ENCODE data around the gene TTC28. TPM values are rescaled to one million over a fixed set of nuclear protein-coding genes. Genes with fewer than 3 reads are reported as not detected.

The TTC28 gene
- total and polyA plus RNA-seq, 2 donors (not counting 1 experiment from before 2014, with no cell fraction given) = 8.2 to 31.4 TPM

DNA sequence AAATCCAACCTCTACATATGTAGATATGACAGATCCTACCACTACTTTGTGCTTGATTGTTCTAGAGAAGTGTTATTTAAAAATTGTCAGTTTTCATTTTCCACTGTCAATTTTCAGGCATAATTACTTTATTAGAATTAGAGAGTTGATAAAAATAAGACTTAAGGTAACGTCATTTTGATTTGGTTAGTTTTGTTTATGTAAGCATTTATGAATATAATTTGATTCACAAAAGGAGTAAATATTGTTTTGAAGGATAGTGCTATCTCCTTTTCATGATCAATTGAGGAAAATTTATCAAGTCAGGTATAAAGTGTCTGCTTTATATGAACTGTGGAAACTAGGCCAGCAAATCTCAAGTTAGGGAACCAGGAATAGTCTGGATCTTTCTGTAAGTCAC lies 718.0 kb downstream of the TTC28 start:
- H3K9me3 ChIP-seq (ENCODE audit: control insufficient read depth, insufficient read depth, low read depth, low read length) = no peaks in the 10 kb centered on the region
- DNase-seq (ENCODE audit: low read depth in 2 of 2) = no peak
- H3K27me3 ChIP-seq (ENCODE audit: control insufficient read depth, insufficient read depth, low read length) = no peaks in the 10 kb centered on the region
- no peaks in the 10 kb centered on the region for H4K20me1 ChIP-seq (ENCODE audit: control insufficient read depth, extremely low read depth, insufficient read depth, low read length)
- peaks cover 5% of the 10 kb centered on the region for H3K4me1 ChIP-seq (ENCODE audit: control insufficient read depth, extremely low read depth, insufficient read depth, low read length)
- H3K27ac ChIP-seq (ENCODE audit: insufficient read depth, low read length) = no peak overlapping the region
- no peak for TF ChIP-seq EZH2 (IDR thresholded peaks at IDR 0.05; ENCODE audit: low read length, missing control alignments)
- TF ChIP-seq, protein P1, sequence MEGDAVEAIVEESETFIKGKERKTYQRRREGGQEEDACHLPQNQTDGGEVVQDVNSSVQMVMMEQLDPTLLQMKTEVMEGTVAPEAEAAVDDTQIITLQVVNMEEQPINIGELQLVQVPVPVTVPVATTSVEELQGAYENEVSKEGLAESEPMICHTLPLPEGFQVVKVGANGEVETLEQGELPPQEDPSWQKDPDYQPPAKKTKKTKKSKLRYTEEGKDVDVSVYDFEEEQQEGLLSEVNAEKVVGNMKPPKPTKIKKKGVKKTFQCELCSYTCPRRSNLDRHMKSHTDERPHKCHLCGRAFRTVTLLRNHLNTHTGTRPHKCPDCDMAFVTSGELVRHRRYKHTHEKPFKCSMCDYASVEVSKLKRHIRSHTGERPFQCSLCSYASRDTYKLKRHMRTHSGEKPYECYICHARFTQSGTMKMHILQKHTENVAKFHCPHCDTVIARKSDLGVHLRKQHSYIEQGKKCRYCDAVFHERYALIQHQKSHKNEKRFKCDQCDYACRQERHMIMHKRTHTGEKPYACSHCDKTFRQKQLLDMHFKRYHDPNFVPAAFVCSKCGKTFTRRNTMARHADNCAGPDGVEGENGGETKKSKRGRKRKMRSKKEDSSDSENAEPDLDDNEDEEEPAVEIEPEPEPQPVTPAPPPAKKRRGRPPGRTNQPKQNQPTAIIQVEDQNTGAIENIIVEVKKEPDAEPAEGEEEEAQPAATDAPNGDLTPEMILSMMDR (conservative IDR thresholded peaks at IDR 0.05 in 1 of 2, IDR thresholded peaks at IDR 0.05 in 1 of 2; ENCODE audit: low read depth in 1 of 2, low read length in 2 of 2) = no peak
- H3K79me2 ChIP-seq (ENCODE audit: control insufficient read depth, insufficient read depth, low read length) = no peaks in the 10 kb centered on the region
- H3K4me3 ChIP-seq (replicated peaks in 1 of 4; ENCODE audit: control extremely low read depth in 1 of 4, insufficient read depth in 1 of 4, low read depth in 3 of 4, low read length in 4 of 4) = no peak overlapping the region
- H3K4me2 ChIP-seq (ENCODE audit: extremely low read depth, insufficient read depth, low read length) = no peak overlapping the region
- no peaks in the 10 kb centered on the region for H3K36me3 ChIP-seq (ENCODE audit: control insufficient read depth, insufficient read depth, low read length)
- no peak overlapping the region for H3K9ac ChIP-seq (ENCODE audit: insufficient read depth, low read length)
- H2AFZ ChIP-seq (ENCODE audit: low read length) = no peak overlapping the region

DNA sequence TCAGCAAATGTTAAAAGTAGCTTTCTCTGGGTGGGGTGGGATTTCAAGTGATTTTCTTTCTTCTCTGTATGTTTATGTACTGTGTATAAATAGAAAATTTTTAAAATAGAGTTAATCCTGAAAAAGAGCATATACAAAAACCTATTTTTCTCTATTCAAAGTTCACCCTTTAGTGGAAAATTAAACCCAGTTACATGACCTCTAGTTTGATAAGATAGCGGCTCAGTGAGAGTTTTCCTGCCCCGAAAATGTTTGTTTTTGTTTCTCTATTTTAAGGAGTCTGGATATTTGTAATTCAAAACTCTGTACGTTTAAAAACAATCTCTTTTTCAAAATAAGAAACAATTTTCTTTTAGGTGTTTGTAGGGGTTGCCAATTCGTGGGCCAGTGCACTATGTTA lies 718.5 kb downstream of the TTC28 start:
- H3K4me3 ChIP-seq (replicated peaks in 1 of 4; ENCODE audit: control extremely low read depth in 1 of 4, insufficient read depth in 1 of 4, low read depth in 3 of 4, low read length in 4 of 4) = no peak overlapping the region
- no peaks in the 10 kb centered on the region for H4K20me1 ChIP-seq (ENCODE audit: control insufficient read depth, extremely low read depth, insufficient read depth, low read length)
- no peak overlapping the region for H3K27ac ChIP-seq (ENCODE audit: insufficient read depth, low read length)
- no peaks in the 10 kb centered on the region for H3K79me2 ChIP-seq (ENCODE audit: control insufficient read depth, insufficient read depth, low read length)
- H3K4me1 ChIP-seq (ENCODE audit: control insufficient read depth, extremely low read depth, insufficient read depth, low read length) = peaks cover 5% of the 10 kb centered on the region
- DNase-seq (ENCODE audit: low read depth in 2 of 2) = no peak
- no peak for TF ChIP-seq EZH2 (IDR thresholded peaks at IDR 0.05; ENCODE audit: low read length, missing control alignments)
- TF ChIP-seq, protein P1 (conservative IDR thresholded peaks at IDR 0.05 in 1 of 2, IDR thresholded peaks at IDR 0.05 in 1 of 2; ENCODE audit: low read depth in 1 of 2, low read length in 2 of 2) = no peak
- H3K4me2 ChIP-seq (ENCODE audit: extremely low read depth, insufficient read depth, low read length) = no peak overlapping the region
- no peak overlapping the region for H2AFZ ChIP-seq (ENCODE audit: low read length)
- H3K36me3 ChIP-seq (ENCODE audit: control insufficient read depth, insufficient read depth, low read length) = no peaks in the 10 kb centered on the region
- no peaks in the 10 kb centered on the region for H3K27me3 ChIP-seq (ENCODE audit: control insufficient read depth, insufficient read depth, low read length)
- no peak overlapping the region for H3K9ac ChIP-seq (ENCODE audit: insufficient read depth, low read length)
- no peaks in the 10 kb centered on the region for H3K9me3 ChIP-seq (ENCODE audit: control insufficient read depth, insufficient read depth, low read depth, low read length)

DNA sequence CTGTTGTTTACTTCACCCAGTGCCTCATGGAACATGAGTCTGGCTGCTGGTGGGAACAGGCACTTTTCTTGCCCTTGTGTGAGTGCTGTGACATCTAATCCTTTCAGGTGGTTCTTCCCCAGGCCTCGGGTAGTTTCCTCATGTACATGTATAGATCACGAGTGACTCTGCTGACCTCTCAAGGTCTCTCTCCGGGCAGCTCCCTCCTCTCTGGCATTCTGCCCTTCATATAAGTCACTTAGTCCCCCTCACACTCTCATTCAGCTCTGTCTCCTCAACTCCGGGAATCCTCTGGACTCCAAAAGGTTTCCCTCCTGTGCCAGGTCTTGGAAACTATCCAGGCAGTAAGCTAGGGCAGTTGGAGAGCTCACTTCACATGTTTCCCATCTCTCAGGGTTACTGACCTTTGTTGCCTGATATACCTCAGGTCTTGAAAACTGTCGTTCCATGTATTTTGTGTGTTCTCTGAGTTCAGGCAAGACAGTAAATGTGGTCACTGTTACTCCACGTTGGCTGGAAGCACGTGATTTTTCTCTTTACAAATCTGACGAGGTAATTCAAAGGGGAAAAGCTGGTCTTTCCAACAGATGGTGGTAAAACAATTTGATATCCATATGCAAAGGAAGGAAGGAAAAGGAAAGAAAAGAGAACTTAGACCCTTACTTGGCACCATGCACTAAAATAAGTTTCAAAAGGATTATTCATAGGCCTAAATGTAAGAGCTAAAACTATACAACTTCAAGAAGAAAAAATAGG lies 720.1 kb downstream of the TTC28 start:
- DNase-seq (ENCODE audit: low read depth in 2 of 2) = no peak
- Histone ChIP-seq H3K36me3 (ENCODE audit: control insufficient read depth, insufficient read depth, low read length) (no peaks in the 10 kb centered on the region), H2AFZ (ENCODE audit: low read length) (no peak overlapping the region), H3K9me3 (ENCODE audit: control insufficient read depth, insufficient read depth, low read depth, low read length) (no peaks in the 10 kb centered on the region), H4K20me1 (ENCODE audit: control insufficient read depth, extremely low read depth, insufficient read depth, low read length) (no peaks in the 10 kb centered on the region), H3K27ac (ENCODE audit: insufficient read depth, low read length) (no peak overlapping the region), H3K9ac (ENCODE audit: insufficient read depth, low read length) (no peak overlapping the region), H3K79me2 (ENCODE audit: control insufficient read depth, insufficient read depth, low read length) (no peaks in the 10 kb centered on the region), H3K4me3 (replicated peaks in 1 of 4; ENCODE audit: control extremely low read depth in 1 of 4, insufficient read depth in 1 of 4, low read depth in 3 of 4, low read length in 4 of 4) (no peak overlapping the region), H3K27me3 (ENCODE audit: control insufficient read depth, insufficient read depth, low read length) (no peaks in the 10 kb centered on the region), H3K4me2 (ENCODE audit: extremely low read depth, insufficient read depth, low read length) (no peak overlapping the region), H3K4me1 (ENCODE audit: control insufficient read depth, extremely low read depth, insufficient read depth, low read length) (peaks cover 5% of the 10 kb centered on the region)
- no peak for TF ChIP-seq EZH2 (IDR thresholded peaks at IDR 0.05; ENCODE audit: low read length, missing control alignments)
- TF ChIP-seq, protein P1 (conservative IDR thresholded peaks at IDR 0.05 in 1 of 2, IDR thresholded peaks at IDR 0.05 in 1 of 2; ENCODE audit: low read depth in 1 of 2, low read length in 2 of 2) = no peak
